ENCODE data around the gene PHYKPL.

GRCh38 chr5:178198706-178199105 is 33.9 kb downstream of the PHYKPL start:
- TF ChIP-seq CTCF (IDR thresholded peaks at IDR 0.05; ENCODE audit: low read length) (no peak), EZH2phosphoT487 (IDR thresholded peaks at IDR 0.05; ENCODE audit: low read length) (no peak), EZH2 (optimal IDR thresholded peaks at IDR 0.05; ENCODE audit: low read depth, low read length) (no peak)

Data from MM.1S (cell line).